Measurements from ENCODE around the gene CROCC2. TPM values are rescaled to one million over a fixed set of nuclear protein-coding genes. Genes with fewer than 3 reads are reported as not detected.

The CROCC2 gene
- polyA plus RNA-seq, 1 of the 3 experiments (the other 2 are of a cell fraction), result not detected

GRCh38 chr2:240865391-240865790, 40.7 kb upstream of the CROCC2 start:
- H3K9me2 ChIP-seq, result no peaks in the 10 kb centered on the region
- no peak overlapping the region for H2AFZ ChIP-seq (ENCODE audit: low read depth)
- WGBS (ENCODE audit: low lambda C conversion rate), result 39% methylated on average over 5 of the region's 5 CpGs
- H3K36me3 ChIP-seq (replicated peaks in 1 of 2; ENCODE audit: control insufficient read depth in 1 of 2, insufficient read depth in 2 of 2, low read length in 1 of 2), result no peaks in the 10 kb centered on the region
- ChIA-PET CTCF (no interaction called here), POLR2A (no interaction called here)
- no peak overlapping the region for H3K9ac ChIP-seq
- no peaks in the 10 kb centered on the region for H3K4me1 ChIP-seq (ENCODE audit: control insufficient read depth in 1 of 2, insufficient read depth in 2 of 2, low read depth in 1 of 2, low read length in 1 of 2)
- DNase-seq, result no peak
- TF ChIP-seq CTCF (IDR thresholded peaks at IDR 0.05), result no peak
- TF ChIP-seq USF1 (IDR thresholded peaks at IDR 0.05; ENCODE audit: borderline replicate concordance, low read depth), result no peak
- TF ChIP-seq NRF1 (IDR thresholded peaks at IDR 0.05; ENCODE audit: low read depth, low read length), result no peak
- TF ChIP-seq ZBTB33 (IDR thresholded peaks at IDR 0.05; ENCODE audit: borderline replicate concordance, low read depth), result no peak
- no peaks in the 10 kb centered on the region for H3K9me3 ChIP-seq
- H3K4me3 ChIP-seq (ENCODE audit: low read depth in 2 of 2, low read length in 1 of 2), result no peak overlapping the region
- H3K27me3 ChIP-seq (ENCODE audit: insufficient read depth), result peaks cover 19% of the 10 kb centered on the region
- no peak overlapping the region for H3K4me2 ChIP-seq
- H3K27ac ChIP-seq (ENCODE audit: low read depth in 2 of 2, low read length in 1 of 2), result no peak overlapping the region
- H4K20me1 ChIP-seq (ENCODE audit: insufficient read depth), result no peaks in the 10 kb centered on the region
- no peaks in the 10 kb centered on the region for H3F3A ChIP-seq (replicated peaks; ENCODE audit: insufficient read depth)
- no peaks in the 10 kb centered on the region for H3K79me2 ChIP-seq (ENCODE audit: insufficient read depth)

GRCh38 chr2:240868286-240869108, 37.6 kb upstream of the CROCC2 start, which contains the start of gene AGXT:
TSS of gene AGXT (plus strand) at chr2:240868824. CDS start at chr2:240868866, 42 bp downstream.
- H3K9ac ChIP-seq, result no peak within 1 kb of the TSS
- 39% methylated on average over 11 of the region's 21 CpGs for WGBS (ENCODE audit: low lambda C conversion rate)
- no peaks in the 10 kb centered on the region for H3K79me2 ChIP-seq (ENCODE audit: insufficient read depth)
- POLR2A ChIA-PET, result no interaction called here
- H3F3A ChIP-seq (replicated peaks; ENCODE audit: insufficient read depth), result no peaks in the 10 kb centered on the region
- H3K27me3 ChIP-seq (ENCODE audit: insufficient read depth), result peaks cover 2% of the 10 kb centered on the region; the same call in 1 of the 2 replicates
- no peak for TF ChIP-seq JUND (IDR thresholded peaks at IDR 0.05)
- no peak for TF ChIP-seq ZBTB33 (IDR thresholded peaks at IDR 0.05; ENCODE audit: borderline replicate concordance, low read depth)
- no peak for TF ChIP-seq TAF1 (IDR thresholded peaks at IDR 0.05; ENCODE audit: borderline replicate concordance, low read depth, low read length)
- no peak for TF ChIP-seq TEAD4 (IDR thresholded peaks at IDR 0.05; ENCODE audit: borderline replicate concordance, insufficient read depth)
- TF ChIP-seq NRF1 (IDR thresholded peaks at IDR 0.05; ENCODE audit: low read depth, low read length), result no peak
- TF ChIP-seq CHD2 (IDR thresholded peaks at IDR 0.05; ENCODE audit: low read length, partially characterized antibody), result no peak
- no peak for TF ChIP-seq NFIC (IDR thresholded peaks at IDR 0.05; ENCODE audit: borderline replicate concordance)
- no peak for TF ChIP-seq FOSL2 (IDR thresholded peaks at IDR 0.05; ENCODE audit: borderline replicate concordance, low read depth)
- no peak for TF ChIP-seq CTCF (IDR thresholded peaks at IDR 0.05)
- no peak for TF ChIP-seq PBX3 (IDR thresholded peaks at IDR 0.05)
- TF ChIP-seq USF1 (IDR thresholded peaks at IDR 0.05; ENCODE audit: borderline replicate concordance, low read depth), result no peak
- no peak for TF ChIP-seq FOXJ3 (CRISPR knock-in tag; IDR thresholded peaks at IDR 0.05)
- no peak within 1 kb of the TSS for H3K4me3 ChIP-seq (ENCODE audit: low read depth in 2 of 2, low read length in 1 of 2)
- H3K27ac ChIP-seq (ENCODE audit: low read depth in 2 of 2, low read length in 1 of 2), result no peak within 1 kb of the TSS
- no peaks in the 10 kb centered on the region for H4K20me1 ChIP-seq (ENCODE audit: insufficient read depth)
- no peak for DNase-seq
- H3K9me2 ChIP-seq, result no peaks in the 10 kb centered on the region
- H3K9me3 ChIP-seq, result no peaks in the 10 kb centered on the region
- no peak within 1 kb of the TSS for H3K4me2 ChIP-seq
- no peaks in the 10 kb centered on the region for H3K4me1 ChIP-seq (ENCODE audit: control insufficient read depth in 1 of 2, insufficient read depth in 2 of 2, low read depth in 1 of 2, low read length in 1 of 2)
- CTCF ChIA-PET, result interaction anchor here (1.6 to 1.8 kb wide), 2 partner anchors 14 to 28 kb away, joined by 5 to 6 read pairs; no protein-coding TSS in a partner anchor
- H2AFZ ChIP-seq (ENCODE audit: low read depth), result no peak within 1 kb of the TSS
- no peaks in the 10 kb centered on the region for H3K36me3 ChIP-seq (replicated peaks in 1 of 2; ENCODE audit: control insufficient read depth in 1 of 2, insufficient read depth in 2 of 2, low read length in 1 of 2)
